ENCODE measurements around the gene ATXN1. TPM values are rescaled to one million over a fixed set of nuclear protein-coding genes. Genes with fewer than 3 reads are reported as not detected.

The ATXN1 gene
- total and polyA plus RNA-seq, 7 experiments from 2014 or later = 1.5 to 82.7 (median 42.4) TPM

DNA sequence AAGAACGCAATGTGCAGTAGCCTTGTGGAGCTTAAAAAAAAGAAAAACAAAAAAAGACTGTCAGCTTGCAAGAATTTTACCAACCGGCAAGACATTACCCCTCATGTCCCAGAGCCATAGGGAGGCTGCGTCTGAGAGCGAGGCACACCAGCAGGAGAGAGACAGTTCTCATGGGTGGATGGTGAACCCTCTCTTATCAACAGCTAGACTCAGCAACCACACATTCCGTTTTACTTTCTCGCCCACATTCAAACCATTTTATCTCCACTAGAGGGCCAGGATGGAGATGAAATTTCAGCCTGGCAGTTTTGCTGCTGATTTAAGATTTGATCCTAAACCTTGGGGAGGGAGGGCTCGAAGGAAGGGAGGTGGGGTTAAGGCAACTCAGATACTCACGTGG lies 247.0 kb downstream of the ATXN1 start:
- H3K27ac ChIP-seq (ENCODE audit: low read depth, low read length) = no peak overlapping the region
- H3K27me3 Mint-ChIP-seq = no peaks in the 10 kb centered on the region
- H3K27ac Mint-ChIP-seq = peak overlapping the region in 7 of 9 donors; percentile 10 to 56 (median 40)
- H3K9me3 ChIP-seq (ENCODE audit: control insufficient read depth in 2 of 3, low read length in 3 of 3) = no peaks in the 10 kb centered on the region
- no peaks in the 10 kb centered on the region for H3K27me3 ChIP-seq (ENCODE audit: control insufficient read depth in 2 of 2, insufficient read depth in 2 of 2, low read length in 2 of 2)
- peaks cover 14 to 29% of the 10 kb centered on the region in 2 donors for H3K4me1 ChIP-seq (ENCODE audit: control insufficient read depth in 2 of 2, insufficient read depth in 2 of 2, low read length in 2 of 2)
- H3K9me3 Mint-ChIP-seq = peaks cover 0 to 1% (median 0%) of the 10 kb centered on the region in 11 donors
- H3K4me3 Mint-ChIP-seq = peak overlapping the region in 1 of 10 donors; percentile 41
- CTCF ChIA-PET = interaction anchor here (1.3 kb wide), 2 partner anchors 180 to 257 kb away, joined by 4 read pairs; no protein-coding TSS in a partner anchor
- H3K4me3 ChIP-seq (ENCODE audit: low read length) = no peak overlapping the region
- POLR2A ChIA-PET = interaction anchor here (1.4 kb wide), 1 partner anchor 40 kb away, joined by 3 read pairs; no protein-coding TSS in a partner anchor
- intact Hi-C loops (cut with micrococcal nuclease) = loop anchor here (1.0 to 10.0 kb wide), 7 partner anchors 10 to 249 kb away; no protein-coding TSS in a partner anchor
- ATAC-seq = peak; percentile 59
- H3K36me3 ChIP-seq (ENCODE audit: control insufficient read depth in 2 of 3, insufficient read depth in 3 of 3, low read length in 3 of 3) = peaks cover 0 to 5% (median 0%) of the 10 kb centered on the region in 3 experiments
- DNase-seq = peak in 6 of 9 donors; percentile 16 to 31 (median 24)
- H3K4me1 Mint-ChIP-seq = peaks cover 29 to 73% (median 58%) of the 10 kb centered on the region in 7 donors
- peaks cover 0 to 33% (median 9%) of the 10 kb centered on the region in 5 donors for H3K36me3 Mint-ChIP-seq

DNA sequence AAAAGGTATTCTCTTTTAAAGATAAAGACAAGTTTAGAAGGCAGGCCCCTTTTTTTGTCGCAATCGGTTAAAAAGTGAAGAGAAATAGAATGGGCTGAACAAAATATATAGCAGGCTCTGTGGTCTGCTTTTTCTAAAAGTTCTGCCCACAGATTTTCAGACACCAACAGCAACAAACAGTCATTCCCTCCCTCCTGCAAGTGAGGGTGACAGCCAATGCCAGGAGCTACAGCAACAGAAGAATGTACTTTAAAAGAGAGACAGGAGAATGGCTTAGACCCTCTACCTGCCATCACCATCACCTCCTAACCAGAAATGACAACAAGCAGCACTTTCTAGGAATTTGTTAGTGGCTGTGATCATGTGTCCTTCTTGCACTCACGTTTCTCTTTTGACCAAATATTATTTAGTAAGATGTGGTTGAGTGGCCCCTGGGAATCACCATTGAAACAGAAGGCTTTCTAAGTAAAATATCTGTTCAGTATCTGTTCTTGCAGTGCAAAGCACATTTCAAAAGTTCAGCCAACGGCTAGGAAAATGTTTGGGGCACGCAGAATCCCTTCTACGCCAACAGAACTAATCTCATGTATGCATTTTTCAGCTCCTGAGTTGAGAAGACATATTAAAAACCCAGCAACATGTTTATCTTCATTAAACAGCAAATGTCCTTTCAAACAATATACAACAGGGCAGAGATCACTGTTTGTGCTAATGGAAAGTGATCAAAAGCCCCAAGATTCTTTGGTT lies 248.5 kb downstream of the ATXN1 start:
- H3K36me3 Mint-ChIP-seq = peaks cover 0 to 28% (median 4%) of the 10 kb centered on the region in 5 donors
- Histone ChIP-seq H3K36me3 (ENCODE audit: control insufficient read depth in 2 of 3, insufficient read depth in 3 of 3, low read length in 3 of 3) (peaks cover 0 to 5% (median 0%) of the 10 kb centered on the region in 3 experiments), H3K4me1 (ENCODE audit: control insufficient read depth in 2 of 2, insufficient read depth in 2 of 2, low read length in 2 of 2) (peaks cover 14 to 19% of the 10 kb centered on the region in 2 donors), H3K27me3 (ENCODE audit: control insufficient read depth in 2 of 2, insufficient read depth in 2 of 2, low read length in 2 of 2) (no peaks in the 10 kb centered on the region), H3K4me3 (ENCODE audit: low read length) (no peak overlapping the region), H3K9me3 (ENCODE audit: control insufficient read depth in 2 of 3, low read length in 3 of 3) (no peaks in the 10 kb centered on the region), H3K27ac (ENCODE audit: low read depth, low read length) (no peak overlapping the region)
- H3K9me3 Mint-ChIP-seq = no peaks in the 10 kb centered on the region
- intact Hi-C loops (cut with micrococcal nuclease) = loop anchor here (2.0 to 10.0 kb wide), 5 partner anchors 40 to 248 kb away; partner anchors contain the start of gene ATXN1 (in 1 of the 2)
- no peaks in the 10 kb centered on the region for H3K27me3 Mint-ChIP-seq
- peaks cover 26 to 66% (median 46%) of the 10 kb centered on the region in 7 donors for H3K4me1 Mint-ChIP-seq
- DNase-seq (no peak), ATAC-seq (no peak)
- peak overlapping the region in 1 of 10 donors; percentile 3 for H3K4me3 Mint-ChIP-seq
- ChIA-PET CTCF (interaction anchor here (0.6 to 2.4 kb wide), 4 partner anchors 100 to 250 kb away, joined by 3 to 13 read pairs (median 6); no protein-coding TSS in a partner anchor), POLR2A (interaction anchor here (0.9 kb wide), 1 partner anchor 259 kb away, joined by 5 read pairs; no protein-coding TSS in a partner anchor)
- peak overlapping the region in 8 of 9 donors; percentile 19 to 78 (median 66) for H3K27ac Mint-ChIP-seq

DNA sequence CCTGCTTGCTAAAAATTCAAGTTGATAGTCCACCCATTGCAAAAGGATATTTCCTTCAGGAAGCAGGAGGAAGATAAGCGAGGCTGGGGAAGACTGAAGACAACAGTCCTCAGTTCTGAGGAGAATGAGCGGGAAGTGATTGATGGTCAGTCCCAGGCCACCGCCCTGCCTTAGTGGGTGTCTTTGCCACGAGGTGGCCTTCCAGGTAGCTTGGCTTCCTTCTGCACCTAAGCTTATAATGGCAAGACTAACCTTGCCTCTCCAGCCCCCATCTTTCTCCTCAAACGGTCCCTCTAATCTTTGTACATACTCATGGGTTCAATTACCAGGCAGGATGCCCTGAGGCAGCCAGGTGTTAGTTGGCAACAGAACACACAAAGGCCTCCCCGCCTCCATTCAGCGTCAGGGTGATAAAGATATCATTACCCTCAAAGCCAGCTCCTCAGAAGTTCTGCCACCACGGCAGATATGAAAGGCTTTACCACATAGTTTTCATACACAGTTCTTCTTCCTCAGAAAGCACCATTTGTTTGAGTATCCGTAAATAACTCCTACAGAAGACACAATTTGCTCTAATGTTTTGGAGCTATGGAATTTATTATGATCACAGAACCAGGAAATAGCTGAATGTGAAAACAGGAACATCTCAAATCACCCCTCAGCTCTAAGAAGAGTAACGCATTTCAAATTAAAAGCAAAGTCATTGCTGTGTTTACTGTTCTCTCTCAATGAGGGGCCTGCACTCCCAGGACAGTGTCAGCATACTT lies 249.4 kb downstream of the ATXN1 start:
- H3K4me3 Mint-ChIP-seq = peak overlapping the region in 5 of 10 donors; percentile 25 to 64 (median 51)
- Histone ChIP-seq H3K4me3 (ENCODE audit: low read length) (no peak overlapping the region), H3K36me3 (ENCODE audit: control insufficient read depth in 2 of 3, insufficient read depth in 3 of 3, low read length in 3 of 3) (peaks cover 0 to 5% (median 0%) of the 10 kb centered on the region in 3 experiments), H3K9me3 (ENCODE audit: control insufficient read depth in 2 of 3, low read length in 3 of 3) (no peaks in the 10 kb centered on the region), H3K27ac (ENCODE audit: low read depth, low read length) (no peak overlapping the region), H3K27me3 (ENCODE audit: control insufficient read depth in 2 of 2, insufficient read depth in 2 of 2, low read length in 2 of 2) (no peaks in the 10 kb centered on the region), H3K4me1 (ENCODE audit: control insufficient read depth in 2 of 2, insufficient read depth in 2 of 2, low read length in 2 of 2) (peaks cover 14 to 17% of the 10 kb centered on the region in 2 donors)
- H3K27me3 Mint-ChIP-seq = no peaks in the 10 kb centered on the region
- ChIA-PET POLR2A (interaction anchor here (0.9 to 1.0 kb wide), 2 partner anchors 17 to 259 kb away, joined by 3 to 5 read pairs; no protein-coding TSS in a partner anchor), CTCF (interaction anchor here (0.6 to 2.4 kb wide), 7 partner anchors 9 to 259 kb away, joined by 3 to 13 read pairs (median 3); no protein-coding TSS in a partner anchor)
- peak overlapping the region; percentile 43 to 80 (median 70) for H3K27ac Mint-ChIP-seq
- intact Hi-C loops (cut with micrococcal nuclease) = loop anchor here (1.0 to 10.0 kb wide), 8 partner anchors 29 to 259 kb away; partner anchors contain the start of gene ATXN1 (in 1 of the 2)
- peak in 7 of 9 donors; percentile 14 to 48 (median 27) for DNase-seq
- H3K4me1 Mint-ChIP-seq = peaks cover 24 to 59% (median 42%) of the 10 kb centered on the region in 7 donors
- H3K36me3 Mint-ChIP-seq = peaks cover 0 to 22% (median 4%) of the 10 kb centered on the region in 5 donors
- H3K9me3 Mint-ChIP-seq = no peaks in the 10 kb centered on the region
- peak; percentile 80 for ATAC-seq

DNA sequence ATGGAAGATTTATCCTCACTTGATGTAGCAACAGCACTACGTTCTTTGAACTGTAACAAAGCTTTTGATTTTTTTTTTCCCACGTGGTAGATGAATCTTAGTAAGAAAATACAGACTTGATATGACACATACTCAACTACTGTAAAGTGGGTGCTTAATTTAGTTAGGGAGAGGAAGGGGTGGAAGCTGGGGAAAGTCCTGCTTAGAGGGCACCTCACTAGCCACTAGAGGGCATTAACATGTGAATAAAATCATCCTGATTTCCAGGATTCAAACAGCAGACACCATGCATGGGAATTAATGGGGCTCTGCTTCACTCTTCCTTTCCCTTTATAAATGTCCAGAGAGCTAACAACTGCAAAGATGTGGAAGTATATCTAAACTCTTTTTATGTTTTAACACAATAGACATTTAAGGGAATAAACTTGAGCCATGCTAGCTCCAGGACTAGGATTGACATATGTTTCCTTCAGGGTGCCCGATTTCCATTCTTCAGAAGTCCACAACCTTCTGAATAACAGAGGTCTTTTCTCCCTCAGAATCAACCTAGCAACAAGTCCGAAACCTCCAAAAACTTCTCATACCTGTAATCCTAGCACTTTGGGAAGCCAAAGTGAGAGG lies 250.1 kb downstream of the ATXN1 start:
- Histone ChIP-seq H3K4me3 (ENCODE audit: low read length) (no peak overlapping the region), H3K27ac (ENCODE audit: low read depth, low read length) (no peak overlapping the region), H3K9me3 (ENCODE audit: control insufficient read depth in 2 of 3, low read length in 3 of 3) (no peaks in the 10 kb centered on the region), H3K4me1 (ENCODE audit: control insufficient read depth in 2 of 2, insufficient read depth in 2 of 2, low read length in 2 of 2) (peaks cover 14 to 17% of the 10 kb centered on the region in 2 donors), H3K27me3 (ENCODE audit: control insufficient read depth in 2 of 2, insufficient read depth in 2 of 2, low read length in 2 of 2) (no peaks in the 10 kb centered on the region), H3K36me3 (ENCODE audit: control insufficient read depth in 2 of 3, insufficient read depth in 3 of 3, low read length in 3 of 3) (peaks cover 0 to under 1% (median 0%) of the 10 kb centered on the region in 3 experiments)
- intact Hi-C loops (cut with micrococcal nuclease) = loop anchor here (1.0 to 10.0 kb wide), 7 partner anchors 28 to 260 kb away; no protein-coding TSS in a partner anchor
- Mint-ChIP-seq H3K4me3 (peak overlapping the region in 1 of 10 donors; percentile 51), H3K27ac (peak overlapping the region in 5 of 9 donors; percentile 9 to 76 (median 55)), H3K9me3 (no peaks in the 10 kb centered on the region), H3K36me3 (peaks cover 0 to 25% (median 3%) of the 10 kb centered on the region in 5 donors), H3K4me1 (peaks cover 24 to 63% (median 42%) of the 10 kb centered on the region in 7 donors), H3K27me3 (no peaks in the 10 kb centered on the region)
- peak; percentile 45 for ATAC-seq
- ChIA-PET POLR2A (interaction anchor here (1.0 kb wide), 1 partner anchor 16 kb away, joined by 3 read pairs; no protein-coding TSS in a partner anchor), CTCF (interaction anchor here (0.9 to 2.4 kb wide), 5 partner anchors 20 to 260 kb away, joined by 3 to 13 read pairs (median 3); no protein-coding TSS in a partner anchor)
- DNase-seq = no peak

DNA sequence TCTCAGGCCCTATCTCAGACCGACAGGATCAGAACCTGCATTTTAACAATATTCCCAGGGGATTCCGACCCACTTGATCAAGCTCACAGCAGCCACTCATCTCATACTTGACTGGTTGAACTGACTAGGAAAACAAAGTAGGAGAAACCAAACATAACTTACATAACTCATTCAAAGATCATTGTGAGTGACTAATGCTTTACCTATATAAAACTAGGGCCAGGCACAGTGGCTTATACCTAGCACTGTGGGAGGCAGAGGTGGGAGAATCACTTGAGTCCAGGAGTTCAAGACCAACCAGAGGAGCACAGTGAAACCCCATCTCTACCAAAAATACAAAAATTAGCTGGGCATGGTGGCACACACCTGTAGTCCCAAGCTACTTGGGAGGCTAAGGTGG lies 251.0 kb downstream of the ATXN1 start:
- peaks cover 0 to 22% (median 3%) of the 10 kb centered on the region in 5 donors for H3K36me3 Mint-ChIP-seq
- Histone ChIP-seq H3K4me1 (ENCODE audit: control insufficient read depth in 2 of 2, insufficient read depth in 2 of 2, low read length in 2 of 2) (peaks cover 14 to 18% of the 10 kb centered on the region in 2 donors), H3K27me3 (ENCODE audit: control insufficient read depth in 2 of 2, insufficient read depth in 2 of 2, low read length in 2 of 2) (no peaks in the 10 kb centered on the region), H3K36me3 (ENCODE audit: control insufficient read depth in 2 of 3, insufficient read depth in 3 of 3, low read length in 3 of 3) (no peaks in the 10 kb centered on the region), H3K9me3 (ENCODE audit: control insufficient read depth in 2 of 3, low read length in 3 of 3) (no peaks in the 10 kb centered on the region), H3K27ac (ENCODE audit: low read depth, low read length) (no peak overlapping the region), H3K4me3 (ENCODE audit: low read length) (no peak overlapping the region)
- H3K27ac Mint-ChIP-seq = no peak overlapping the region
- ChIA-PET CTCF (interaction anchor here (2.4 kb wide), 1 partner anchor 253 kb away, joined by 13 read pairs; no protein-coding TSS in a partner anchor), POLR2A (no interaction called here)
- DNase-seq (no peak), ATAC-seq (no peak)
- no peak overlapping the region for H3K4me3 Mint-ChIP-seq
- no peaks in the 10 kb centered on the region for H3K9me3 Mint-ChIP-seq
- H3K4me1 Mint-ChIP-seq = peaks cover 24 to 67% (median 43%) of the 10 kb centered on the region in 7 donors
- intact Hi-C loops (cut with micrococcal nuclease) = loop anchor here (2.0 to 10.0 kb wide), 5 partner anchors 27 to 178 kb away; no protein-coding TSS in a partner anchor
- H3K27me3 Mint-ChIP-seq = no peaks in the 10 kb centered on the region
